AG04450 (cell line): Measurements from ENCODE around the gene CNTN3. TPM values are rescaled to one million over a fixed set of nuclear protein-coding genes. Genes with fewer than 3 reads are reported as not detected.

Experiments
- CTCF ChIA-PET: fragments of 300-600, 350-600 bp; formaldehyde crosslinking; extraction: SDS; loops from one replicate; lab custom pipeline; 2022; ENCODE audit warnings: antibody characterized with exemption, inconsistent platforms; lab: Charles Lee
- POLR2A ChIA-PET: fragments of 350-600 bp; formaldehyde crosslinking; extraction: SDS; loops from one replicate; lab custom pipeline; 2021; ENCODE audit warnings: antibody characterized with exemption, inconsistent platforms; lab: Yijun Ruan, JAX
- DNase-seq: peaks from one replicate; pipeline ENCODE4 v3.0.0-alpha.2; 2011; ENCODE audit warnings: low read depth, low spot score
- H3K27ac ChIP-seq: one replicate; pipeline ENCODE4 v1.5.1; 2012; ENCODE audit warnings: low read depth, low read length, control low read depth
- H3K27me3 ChIP-seq: one replicate; pipeline ENCODE4 v1.6.0; 2012; ENCODE audit warnings: low read length; ENCODE audit not compliant: control insufficient read depth, insufficient read depth
- H3K4me3 ChIP-seq: 2 replicates; pipeline ENCODE4 v1.5.1; 2011; ENCODE audit warnings: mild to moderate bottlenecking, low read depth, low read length, control low read depth
- H3K9me3 ChIP-seq: 2 replicates; pipeline ENCODE4 v1.5.1; 2012; ENCODE audit warnings: low read length; ENCODE audit not compliant: control insufficient read depth, insufficient read depth
- CTCF ChIP-seq: IDR thresholded peaks from 2 replicates; pipeline ENCODE4 v1.5.1; 2011; ENCODE audit warnings: low read depth, low read length, control low read depth, inconsistent platforms
- polyA plus RNA-seq: library from polyadenylated mRNA; depleted of rRNA; stranded (reverse); fragments of >200 nt; gene quantifications from 2 replicates; pipeline ENCODE4 v1.2.3, GENCODE V29; 2011

The CNTN3 gene
- polyA plus RNA-seq, 1 experiment: 4.9 TPM

- POLR2A ChIA-PET: no interaction called here
- TF ChIP-seq CTCF: no peak
- Histone ChIP-seq H3K4me3 (no peak overlapping the region), H3K9me3 (no peaks in the 10 kb centered on the region), H3K27me3 (no peaks in the 10 kb centered on the region), H3K27ac (no peak overlapping the region)
- CTCF ChIA-PET: no interaction called here
- DNase-seq: no peak
These were observed 11.6 kb upstream of the CNTN3 start for GRCh38 chr3:74626011-74626410.

DNA sequence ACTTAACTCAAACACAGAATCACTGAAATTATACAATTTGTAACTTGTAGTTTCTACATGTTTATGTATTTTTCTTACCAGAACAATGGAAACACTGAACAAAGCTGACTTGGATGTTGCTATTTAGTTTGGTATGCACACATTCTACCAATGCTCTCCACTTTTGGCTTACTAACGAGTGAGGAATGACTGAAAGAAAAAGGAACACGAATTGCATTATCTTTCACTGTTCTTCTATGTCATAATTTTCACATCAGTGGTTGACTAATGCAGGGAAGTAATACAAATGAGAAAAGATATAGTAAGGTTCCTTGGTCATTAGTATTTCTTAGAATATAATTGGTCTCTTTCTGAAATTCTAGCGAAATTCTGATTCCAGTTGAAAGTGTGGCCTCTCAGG, 9.8 kb upstream of the CNTN3 start:
- ChIA-PET POLR2A (no interaction called here), CTCF (interaction anchor here (1.4 kb wide), 1 partner anchor 9 kb away, joined by 3 read pairs; no protein-coding TSS in a partner anchor)
- no peak overlapping the region for H3K27ac ChIP-seq
- no peak overlapping the region for H3K4me3 ChIP-seq
- no peaks in the 10 kb centered on the region for H3K27me3 ChIP-seq
- peak; percentile 16 for DNase-seq
- H3K9me3 ChIP-seq: no peaks in the 10 kb centered on the region
- TF ChIP-seq CTCF: no peak

- Histone ChIP-seq H3K9me3 (no peaks in the 10 kb centered on the region), H3K27ac (no peak overlapping the region), H3K4me3 (no peak overlapping the region), H3K27me3 (no peaks in the 10 kb centered on the region)
- POLR2A ChIA-PET: interaction anchor here (0.6 to 0.7 kb wide), 2 partner anchors 31 to 248 kb away, joined by 3 read pairs; no protein-coding TSS in a partner anchor
- no peak for DNase-seq
- TF ChIP-seq CTCF: no peak
- CTCF ChIA-PET: interaction anchor here (1.4 kb wide), 1 partner anchor 9 kb away, joined by 3 read pairs; no protein-coding TSS in a partner anchor
These were observed 8.9 kb upstream of the CNTN3 start for GRCh38 chr3:74623261-74623836.

DNA sequence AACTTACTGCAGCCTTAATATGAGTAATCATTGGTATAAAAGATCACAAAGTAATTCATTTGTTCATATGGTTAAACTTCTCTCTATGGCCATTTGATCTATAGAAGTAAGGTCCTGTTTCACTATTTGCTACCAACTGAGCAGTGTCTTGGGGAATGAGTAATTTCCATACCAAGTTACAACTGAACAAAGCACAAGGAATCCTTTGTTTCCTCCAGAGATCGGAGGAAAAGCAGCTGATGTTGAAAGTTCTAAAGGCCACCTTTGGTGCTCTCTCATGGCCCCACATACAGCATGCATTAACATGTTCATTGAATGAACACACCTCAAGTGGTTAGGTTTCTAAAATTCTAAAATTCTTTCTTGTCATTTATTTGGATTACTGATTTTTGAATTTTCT, 7.1 kb upstream of the CNTN3 start:
- Histone ChIP-seq H3K27ac (no peak overlapping the region), H3K27me3 (no peaks in the 10 kb centered on the region), H3K4me3 (no peak overlapping the region), H3K9me3 (no peaks in the 10 kb centered on the region)
- ChIA-PET POLR2A (no interaction called here), CTCF (no interaction called here)
- no peak for DNase-seq
- no peak for TF ChIP-seq CTCF

DNA sequence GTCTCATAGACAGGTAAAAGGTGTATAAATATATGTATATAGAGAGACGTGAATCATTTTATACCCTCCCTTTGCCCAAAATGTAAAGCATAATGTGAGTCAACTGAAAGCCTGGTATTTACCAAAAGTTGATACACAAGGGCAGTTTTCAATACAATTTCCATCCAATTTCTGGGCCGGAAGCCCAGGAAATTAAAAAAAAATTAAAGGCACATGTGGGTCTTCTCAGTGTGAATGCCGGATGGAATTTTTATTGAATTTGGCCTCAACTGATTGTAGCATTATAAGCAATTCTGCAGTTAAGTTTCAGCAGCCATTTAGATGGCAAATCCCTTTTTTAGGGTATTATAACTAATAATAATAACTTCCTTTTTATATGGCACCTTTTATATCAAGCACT, 3.3 kb upstream of the CNTN3 start:
- Histone ChIP-seq H3K27ac (no peak overlapping the region), H3K9me3 (no peaks in the 10 kb centered on the region), H3K4me3 (no peak overlapping the region), H3K27me3 (peaks cover 3% of the 10 kb centered on the region)
- no peak for DNase-seq
- CTCF ChIA-PET: no interaction called here
- TF ChIP-seq CTCF: no peak
- POLR2A ChIA-PET: no interaction called here
